ENCODE results near the gene CTNNB1. TPM values are rescaled to one million over a fixed set of nuclear protein-coding genes. Genes with fewer than 3 reads are reported as not detected.

Gene CTNNB1
- polyA plus RNA-seq, 1 donor (not counting 4 experiments of a cell fraction or from before 2014, with no cell fraction given): 644 TPM

DNA sequence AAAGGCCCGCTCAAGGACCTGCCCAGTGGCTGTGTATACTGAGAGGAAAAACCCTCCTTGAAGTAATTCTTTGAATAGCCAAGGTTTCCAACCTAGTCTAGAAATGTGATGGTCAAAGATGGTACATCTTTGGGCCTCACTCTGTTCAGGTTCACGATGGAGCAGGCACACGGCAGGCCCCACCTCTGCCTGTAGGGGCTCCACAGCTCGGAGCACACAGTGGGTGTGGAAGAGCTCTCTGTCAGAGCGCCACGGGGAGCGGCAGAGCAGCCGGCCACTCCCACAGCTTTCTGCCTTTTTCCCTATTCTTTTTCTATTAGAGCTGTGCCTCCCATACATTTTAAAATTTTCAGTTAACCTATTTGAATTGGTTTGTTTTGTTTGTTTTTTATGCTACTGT lies 89.5 kb downstream of the CTNNB1 start:
- Histone ChIP-seq H4K20me1 (ENCODE audit: control insufficient read depth, extremely low read depth, insufficient read depth, low read length) (no peaks in the 10 kb centered on the region), H3K36me3 (ENCODE audit: control insufficient read depth in 2 of 2, extremely low read depth in 1 of 2, insufficient read depth in 2 of 2, low read length in 2 of 2) (no peaks in the 10 kb centered on the region), H3K79me2 (ENCODE audit: control insufficient read depth, insufficient read depth, low read length) (no peaks in the 10 kb centered on the region), H3K9me3 (ENCODE audit: control insufficient read depth, low read depth, low read length) (no peaks in the 10 kb centered on the region), H3K4me1 (ENCODE audit: control insufficient read depth, extremely low read depth, insufficient read depth, low read length) (no peaks in the 10 kb centered on the region), H3K27ac (ENCODE audit: control insufficient read depth, insufficient read depth, low read length) (no peak overlapping the region), H3K9ac (ENCODE audit: control insufficient read depth, extremely low read depth, insufficient read depth, low read length) (no peak overlapping the region), H3K27me3 (ENCODE audit: control insufficient read depth, extremely low read depth, insufficient read depth, low read length) (no peaks in the 10 kb centered on the region), H2AFZ (ENCODE audit: control insufficient read depth, low read length) (no peak overlapping the region), H3K4me2 (ENCODE audit: control insufficient read depth, extremely low read depth, insufficient read depth, low read depth, low read length) (no peak overlapping the region), H3K4me3 (ENCODE audit: control insufficient read depth in 2 of 3, extremely low read depth in 1 of 3, insufficient read depth in 2 of 3, low read depth in 1 of 3, low read length in 3 of 3) (no peak overlapping the region), H3K9me1 (ENCODE audit: control insufficient read depth, extremely low read depth, insufficient read depth, low read length) (no peaks in the 10 kb centered on the region)
- FAIRE-seq (no peak), DNase-seq (ENCODE audit: low read depth, low spot score) (no peak)
- TF ChIP-seq EZH2 (IDR thresholded peaks at IDR 0.05; ENCODE audit: low read length): no peak
- TF ChIP-seq, protein P1, sequence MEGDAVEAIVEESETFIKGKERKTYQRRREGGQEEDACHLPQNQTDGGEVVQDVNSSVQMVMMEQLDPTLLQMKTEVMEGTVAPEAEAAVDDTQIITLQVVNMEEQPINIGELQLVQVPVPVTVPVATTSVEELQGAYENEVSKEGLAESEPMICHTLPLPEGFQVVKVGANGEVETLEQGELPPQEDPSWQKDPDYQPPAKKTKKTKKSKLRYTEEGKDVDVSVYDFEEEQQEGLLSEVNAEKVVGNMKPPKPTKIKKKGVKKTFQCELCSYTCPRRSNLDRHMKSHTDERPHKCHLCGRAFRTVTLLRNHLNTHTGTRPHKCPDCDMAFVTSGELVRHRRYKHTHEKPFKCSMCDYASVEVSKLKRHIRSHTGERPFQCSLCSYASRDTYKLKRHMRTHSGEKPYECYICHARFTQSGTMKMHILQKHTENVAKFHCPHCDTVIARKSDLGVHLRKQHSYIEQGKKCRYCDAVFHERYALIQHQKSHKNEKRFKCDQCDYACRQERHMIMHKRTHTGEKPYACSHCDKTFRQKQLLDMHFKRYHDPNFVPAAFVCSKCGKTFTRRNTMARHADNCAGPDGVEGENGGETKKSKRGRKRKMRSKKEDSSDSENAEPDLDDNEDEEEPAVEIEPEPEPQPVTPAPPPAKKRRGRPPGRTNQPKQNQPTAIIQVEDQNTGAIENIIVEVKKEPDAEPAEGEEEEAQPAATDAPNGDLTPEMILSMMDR (optimal IDR thresholded peaks at IDR 0.05 in 1 of 3, IDR thresholded peaks at IDR 0.05 in 1 of 3, conservative IDR thresholded peaks at IDR 0.05 in 1 of 3; ENCODE audit: extremely low read depth in 1 of 3, insufficient read depth in 2 of 3, low read length in 3 of 3): no peak
- dilution Hi-C loops (cut with MboI; ENCODE audit: extremely low pct_ligation_motif_present, low sequenced_read_pairs): no loop called here

Small RNA genes lying within 50 kb of the gene (small RNA-seq; reads per million reads assigned to genes)
- 0 reads per million in 3 experiments for gene MRPS31P1 (ENCODE audit: insufficient read length in 3 of 3, low read depth in 3 of 3, low replicate concordance in 1 of 3)

Data from keratinocyte (primary cell).